ENCODE measurements around the gene ADAM22.
"Not testable (repeated sequence)": the region's sequence is repeated elsewhere in the genome, so short reads cannot be mapped to it uniquely, and the experiment has no call there.

The ADAM22 gene

GRCh38 chr7:87945926-87946325, 11.9 kb downstream of the ADAM22 start:
- FAIRE-seq; DNase-seq (ENCODE audit: extremely low spot score, insufficient read length, low read depth): not testable (repeated sequence)

GRCh38 chr7:87948371-87948770, 14.3 kb downstream of the ADAM22 start:
- DNase-seq (ENCODE audit: extremely low spot score, insufficient read length, low read depth) (no peak), FAIRE-seq (no peak)

- FAIRE-seq (no peak), DNase-seq (ENCODE audit: extremely low spot score, insufficient read length, low read depth) (no peak)
Measured at GRCh38 chr7:87959336-87959735, 25.3 kb downstream of the ADAM22 start.

- no peak for DNase-seq (ENCODE audit: extremely low spot score, insufficient read length, low read depth)
- FAIRE-seq = no peak
Measured at GRCh38 chr7:87960239-87960638, 26.2 kb downstream of the ADAM22 start.

DNA sequence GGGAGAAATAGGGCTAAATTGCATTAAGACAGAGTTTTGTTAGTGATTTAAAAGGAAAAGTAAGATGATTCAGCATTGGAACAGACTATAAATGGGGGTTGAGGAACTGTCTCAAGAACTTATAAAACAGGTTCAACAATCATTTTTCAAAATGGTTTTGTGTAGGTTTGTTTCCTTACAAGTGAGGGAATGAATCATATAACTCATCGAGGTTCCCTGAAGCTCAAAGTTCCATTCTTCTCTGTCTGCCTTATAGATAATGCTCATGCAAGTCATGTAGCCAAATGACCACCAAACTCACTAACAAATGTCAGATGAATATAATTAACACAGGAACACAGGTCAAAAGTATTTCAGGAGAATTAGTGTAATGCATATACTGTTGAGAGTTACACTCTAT, 27.7 kb downstream of the ADAM22 start:
- DNase-seq (ENCODE audit: extremely low spot score, insufficient read length, low read depth) = no peak
- peak; percentile 54 for FAIRE-seq

DNA sequence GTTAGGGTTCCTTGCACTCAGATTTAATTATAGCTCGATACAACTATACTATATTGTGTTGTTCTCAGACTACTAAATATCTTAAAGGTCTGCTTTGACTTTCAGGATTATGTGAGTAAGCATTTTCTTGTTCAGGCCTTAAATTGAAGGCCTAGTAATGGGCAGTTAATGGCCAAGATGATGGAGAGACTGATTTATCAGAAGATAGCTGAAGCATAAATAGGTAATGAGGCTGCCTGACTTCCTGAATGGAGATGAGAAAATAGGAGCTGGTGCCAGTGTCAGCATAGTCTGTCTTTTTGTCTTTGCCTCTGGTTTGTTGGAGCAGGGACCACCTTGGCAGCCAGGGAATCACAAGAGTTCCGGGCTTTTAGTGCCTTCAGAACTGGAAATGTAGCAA, 32.2 kb downstream of the ADAM22 start:
- no peak for FAIRE-seq
- no peak for DNase-seq (ENCODE audit: extremely low spot score, insufficient read length, low read depth)

GRCh38 chr7:87968021-87968420, 34.0 kb downstream of the ADAM22 start:
- DNase-seq (ENCODE audit: extremely low spot score, insufficient read length, low read depth) = no peak
- FAIRE-seq = no peak

GRCh38 chr7:87982116-87982515, 48.1 kb downstream of the ADAM22 start:
- no peak for FAIRE-seq

GRCh38 chr7:87984088-87984487, 50.0 kb downstream of the ADAM22 start:
- FAIRE-seq = no peak
- DNase-seq (ENCODE audit: extremely low spot score, insufficient read length, low read depth) = no peak

More at GRCh38 chr7:87982116-87982515, 48.1 kb downstream of the ADAM22 start:
- DNase-seq (ENCODE audit: extremely low spot score, insufficient read length, low read depth) = no peak

GRCh38 chr7:87993269-87993668, 59.2 kb downstream of the ADAM22 start:
- DNase-seq (ENCODE audit: extremely low spot score, insufficient read length, low read depth) (no peak), FAIRE-seq (no peak)

- DNase-seq (ENCODE audit: extremely low spot score, insufficient read length, low read depth) (no peak), FAIRE-seq (no peak)
Measured at GRCh38 chr7:87999261-87999660, 65.2 kb downstream of the ADAM22 start.

DNA sequence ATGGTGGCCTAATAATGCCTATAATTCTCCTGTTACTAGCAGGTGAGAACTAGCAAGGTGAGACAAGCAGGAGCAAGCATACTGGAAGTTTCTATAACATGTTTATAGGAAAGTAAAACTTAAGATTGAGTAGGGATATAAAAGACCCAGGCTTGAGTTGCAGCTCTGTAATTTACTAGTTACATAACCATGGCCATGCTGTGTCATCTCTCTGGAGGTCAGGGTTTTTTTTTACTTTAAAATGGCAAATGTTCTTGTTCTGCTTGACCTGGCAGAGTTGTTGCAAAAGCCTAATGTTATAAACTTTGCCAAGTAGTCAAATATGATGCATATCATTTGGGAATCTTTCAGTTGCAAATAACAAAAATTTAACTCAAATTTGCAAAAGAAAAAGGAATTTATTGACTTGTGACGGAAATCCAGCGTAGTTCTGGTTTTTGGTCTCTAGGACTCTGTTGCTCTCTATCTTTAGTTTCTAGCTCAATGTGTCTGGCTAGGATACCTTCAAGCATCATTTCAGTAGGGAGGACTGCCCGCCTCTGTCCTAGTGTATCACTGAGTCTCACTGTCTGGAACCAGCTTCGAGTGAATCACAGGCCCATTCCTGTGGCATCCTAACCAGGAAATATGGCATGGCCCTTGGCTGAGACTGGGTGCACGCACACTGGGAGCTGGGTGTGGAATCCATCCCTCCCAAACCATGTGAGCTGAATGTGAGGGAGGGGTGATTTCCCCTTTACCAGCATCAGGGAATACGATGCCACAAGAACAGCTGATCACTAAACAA, 67.9 kb downstream of the ADAM22 start:
- FAIRE-seq (no peak), DNase-seq (ENCODE audit: extremely low spot score, insufficient read length, low read depth) (no peak)

- FAIRE-seq (no peak), DNase-seq (ENCODE audit: extremely low spot score, insufficient read length, low read depth) (no peak)
Measured at GRCh38 chr7:88002617-88003016, 68.6 kb downstream of the ADAM22 start.

DNA sequence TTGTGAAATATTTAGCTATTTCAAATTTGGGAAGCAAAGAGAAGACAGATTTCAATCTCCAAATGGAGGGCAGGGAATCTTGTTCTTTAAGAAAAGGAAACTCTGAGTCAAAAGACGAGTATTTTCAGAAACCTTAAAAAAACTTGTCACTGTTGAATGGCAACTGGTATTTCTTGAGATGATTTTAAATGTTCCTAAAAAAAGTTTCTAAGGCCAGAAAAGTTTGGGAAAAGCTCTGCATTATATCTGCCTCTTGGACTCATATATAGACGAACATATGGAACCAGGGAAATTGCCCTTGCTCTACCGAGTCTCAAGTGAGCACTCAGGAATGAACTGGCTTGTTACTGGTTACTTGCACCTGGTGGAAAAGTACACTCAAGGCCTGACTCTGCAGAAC, 69.5 kb downstream of the ADAM22 start:
- no peak for FAIRE-seq
- DNase-seq (ENCODE audit: extremely low spot score, insufficient read length, low read depth) = no peak

DNA sequence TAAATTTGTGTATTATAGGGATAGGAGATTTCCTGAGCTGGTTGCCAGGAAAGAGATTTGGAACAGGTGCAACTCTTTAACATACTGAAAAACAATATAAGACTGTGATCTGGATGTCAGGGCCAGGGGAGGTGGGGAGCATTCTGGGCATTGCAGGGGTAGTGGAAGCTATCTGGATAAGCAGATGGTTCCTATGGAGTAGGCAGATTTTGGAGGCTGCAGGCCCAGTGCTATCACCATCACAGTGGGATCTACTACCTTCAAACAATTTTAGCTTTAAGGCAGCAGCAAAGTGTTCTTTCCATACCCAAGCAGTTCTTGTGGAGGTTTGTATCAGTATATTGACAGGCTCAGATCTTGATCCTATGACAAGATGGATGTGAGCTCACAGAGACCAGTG, 71.1 kb downstream of the ADAM22 start:
- FAIRE-seq (no peak), DNase-seq (ENCODE audit: extremely low spot score, insufficient read length, low read depth) (no peak)

DNA sequence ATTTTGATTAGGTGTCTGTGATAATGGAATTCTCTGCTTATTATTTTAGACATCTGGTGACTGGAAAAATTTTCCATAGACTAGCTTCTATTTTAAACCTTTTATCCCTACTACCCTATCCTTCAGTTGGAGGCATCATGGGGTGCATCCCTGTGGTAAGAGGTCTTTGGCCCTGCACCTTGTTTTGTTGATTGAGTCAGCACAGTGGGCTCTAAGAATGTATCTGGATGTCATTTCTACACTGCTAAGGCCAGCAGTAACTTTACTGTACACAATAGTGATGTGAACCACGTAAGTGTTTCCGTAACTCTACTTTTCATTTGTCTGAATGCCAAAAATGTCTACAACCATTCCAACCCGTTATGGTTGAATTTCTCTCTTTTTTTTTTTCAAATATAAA, 75.6 kb downstream of the ADAM22 start:
- FAIRE-seq = peak; percentile 18

GRCh38 chr7:88012086-88012485, 78.0 kb downstream of the ADAM22 start:
- DNase-seq (ENCODE audit: extremely low spot score, insufficient read length, low read depth) (no peak), FAIRE-seq (no peak)

More for the DNA sequence above, 75.6 kb downstream of the ADAM22 start:
- DNase-seq (ENCODE audit: extremely low spot score, insufficient read length, low read depth) = no peak

GRCh38 chr7:88013981-88014380, 79.9 kb downstream of the ADAM22 start:
- no peak for DNase-seq (ENCODE audit: extremely low spot score, insufficient read length, low read depth)
- FAIRE-seq = no peak

GRCh38 chr7:88014581-88014980, 80.5 kb downstream of the ADAM22 start:
- FAIRE-seq (no peak), DNase-seq (ENCODE audit: extremely low spot score, insufficient read length, low read depth) (no peak)

DNA sequence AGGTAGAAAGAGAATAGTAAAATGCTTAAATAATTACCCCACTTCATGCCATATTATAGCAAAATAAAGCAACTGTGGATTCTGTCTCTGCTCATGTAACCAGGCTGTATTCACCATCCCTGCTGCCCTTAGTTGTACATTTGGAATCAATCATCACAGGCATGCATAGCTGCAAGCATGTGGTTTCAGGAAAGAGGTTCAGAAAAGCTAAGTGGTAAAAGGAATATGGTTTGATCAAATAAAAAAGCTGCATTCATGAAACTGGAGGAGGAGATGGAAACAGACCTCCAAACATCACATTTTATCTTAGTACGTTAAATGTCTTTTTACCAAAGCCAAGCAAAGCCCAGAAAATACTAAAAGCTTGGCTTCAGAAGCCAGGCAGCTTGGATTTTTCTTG, 81.3 kb downstream of the ADAM22 start:
- DNase-seq (ENCODE audit: extremely low spot score, insufficient read length, low read depth) (no peak), FAIRE-seq (no peak)

DNA sequence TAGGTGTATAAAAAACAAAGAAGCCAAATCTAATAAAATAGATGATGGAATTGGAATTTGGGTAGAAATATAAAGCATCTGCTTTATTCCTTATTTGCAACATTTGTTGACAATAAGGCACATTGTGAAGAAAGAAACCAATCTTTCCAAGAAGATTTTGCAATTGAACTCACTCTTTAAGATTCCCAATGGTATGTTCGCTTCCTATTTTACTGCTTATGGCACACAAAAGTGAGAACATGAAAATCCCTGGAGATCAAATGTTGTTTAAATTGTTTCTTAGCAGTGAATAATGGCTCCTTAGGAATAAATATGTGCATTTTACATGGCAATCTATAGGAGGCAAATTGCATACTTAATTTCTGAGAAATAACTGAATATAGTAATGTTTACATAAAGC, 84.5 kb downstream of the ADAM22 start:
- FAIRE-seq (no peak), DNase-seq (ENCODE audit: extremely low spot score, insufficient read length, low read depth) (no peak)
